GM20000 (cell line): Measurements from ENCODE around the gene IGSF23.
A peak's percentile ranks its signal among the peaks of the same experiment; 100 is the strongest.

Source experiments
- DNase-seq: peaks from one replicate; pipeline ENCODE4 v3.0.0; 2012; ENCODE audit warnings: low spot score
- CTCF ChIP-seq: IDR thresholded peaks from 2 replicates; pipeline ENCODE4 v1.5.1; 2012; ENCODE audit warnings: mild to moderate bottlenecking, control low read depth; ENCODE audit errors: extremely low read depth, missing control alignments

The IGSF23 gene

GRCh38 chr19:44653977-44654774 lies 40.8 kb downstream of the IGSF23 start:
- peak; percentile 86 for DNase-seq
- TF ChIP-seq CTCF, result peak; percentile 75

- TF ChIP-seq CTCF, result peak; percentile 73
- peak; percentile 80 for DNase-seq
These were observed 44.0 kb downstream of the IGSF23 start for GRCh38 chr19:44657211-44657921.

GRCh38 chr19:44658069-44658733 lies 44.8 kb downstream of the IGSF23 start:
- no peak for TF ChIP-seq CTCF
- no peak for DNase-seq

- DNase-seq, result no peak
- TF ChIP-seq CTCF, result no peak
These were observed 46.7 kb downstream of the IGSF23 start for GRCh38 chr19:44660081-44660480.

GRCh38 chr19:44661205-44661604 lies 47.8 kb downstream of the IGSF23 start:
- DNase-seq, result no peak
- no peak for TF ChIP-seq CTCF

GRCh38 chr19:44661904-44662303 lies 48.5 kb downstream of the IGSF23 start:
- no peak for TF ChIP-seq CTCF
- no peak for DNase-seq
